Measurements from ENCODE around the gene ODAD3.
"Not testable (repeated sequence)": the region's sequence is repeated elsewhere in the genome, so short reads cannot be mapped to it uniquely, and the experiment has no call there.

The ODAD3 gene

DNA sequence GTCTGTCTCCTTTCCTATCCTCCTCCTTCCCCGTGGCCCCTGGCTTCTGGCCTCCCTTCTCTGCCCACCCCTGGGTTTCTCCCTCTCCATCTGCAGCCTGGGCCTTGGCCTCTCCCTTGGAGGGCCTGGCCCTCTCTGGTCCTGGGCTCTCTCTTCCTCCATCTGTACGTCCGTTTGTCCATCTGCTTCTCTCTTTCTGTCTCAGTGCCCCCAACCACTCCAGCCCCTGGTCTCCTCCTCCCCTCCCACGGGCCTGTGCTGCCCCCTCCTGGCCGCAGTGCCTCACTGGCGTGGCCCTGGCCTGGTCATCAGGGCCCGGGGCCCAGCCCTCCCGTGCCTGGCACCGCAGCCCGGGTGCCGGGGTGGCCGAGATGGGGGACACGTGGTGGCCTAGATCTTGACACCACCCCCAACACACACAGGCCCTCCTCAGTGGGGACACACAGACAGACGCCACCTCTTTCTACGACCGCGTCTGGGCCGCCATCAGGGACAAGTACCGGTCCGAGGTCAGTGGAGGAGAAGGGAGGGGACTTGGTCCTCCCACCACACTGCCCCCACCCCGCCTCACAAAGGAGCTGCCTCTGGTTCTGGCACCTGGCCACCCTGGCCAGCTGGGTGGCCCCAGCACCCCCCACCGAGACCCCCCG lies 11.9 kb upstream of the ODAD3 start:
- no peaks in the 10 kb centered on the region for H3K27me3 ChIP-seq (ENCODE audit: control insufficient read depth, insufficient read depth, low read length)
- no peak overlapping the region for H3K4me3 ChIP-seq (ENCODE audit: low read depth, low read length)
- H3K9me3 ChIP-seq (ENCODE audit: control insufficient read depth, insufficient read depth, low read length): no peaks in the 10 kb centered on the region
- no peaks in the 10 kb centered on the region for H3K4me1 ChIP-seq (ENCODE audit: control insufficient read depth, insufficient read depth, low read length)
- peaks cover 68% of the 10 kb centered on the region for H3K36me3 ChIP-seq (ENCODE audit: control insufficient read depth, insufficient read depth, low read length)
- no peak overlapping the region for H3K9ac ChIP-seq (ENCODE audit: low read depth, low read length)

DNA sequence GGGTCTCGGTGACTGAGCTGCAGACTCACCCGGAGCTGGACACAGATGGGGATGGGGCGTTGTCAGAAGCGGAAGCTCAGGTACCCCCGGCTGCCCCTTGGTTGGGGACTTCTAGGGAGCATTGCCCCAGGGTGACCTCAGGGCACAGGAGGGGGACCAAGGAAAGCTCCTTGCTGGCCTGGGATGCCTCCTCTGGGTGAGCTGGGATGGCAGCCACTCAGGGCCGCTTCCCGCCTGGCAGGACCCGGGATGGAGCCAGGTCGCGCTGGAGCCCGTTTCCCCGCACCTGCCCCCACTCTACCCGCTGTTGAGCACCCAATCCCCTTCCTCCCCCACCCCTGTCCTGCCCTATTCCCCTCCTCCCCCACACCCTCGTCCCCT lies 11.3 kb upstream of the ODAD3 start:
- Histone ChIP-seq H3K4me3 (ENCODE audit: low read depth, low read length) (no peak overlapping the region), H3K36me3 (ENCODE audit: control insufficient read depth, insufficient read depth, low read length) (peaks cover 73% of the 10 kb centered on the region), H3K9me3 (ENCODE audit: control insufficient read depth, insufficient read depth, low read length) (no peaks in the 10 kb centered on the region), H3K4me1 (ENCODE audit: control insufficient read depth, insufficient read depth, low read length) (no peaks in the 10 kb centered on the region), H3K9ac (ENCODE audit: low read depth, low read length) (no peak overlapping the region), H3K27me3 (ENCODE audit: control insufficient read depth, insufficient read depth, low read length) (no peaks in the 10 kb centered on the region)

DNA sequence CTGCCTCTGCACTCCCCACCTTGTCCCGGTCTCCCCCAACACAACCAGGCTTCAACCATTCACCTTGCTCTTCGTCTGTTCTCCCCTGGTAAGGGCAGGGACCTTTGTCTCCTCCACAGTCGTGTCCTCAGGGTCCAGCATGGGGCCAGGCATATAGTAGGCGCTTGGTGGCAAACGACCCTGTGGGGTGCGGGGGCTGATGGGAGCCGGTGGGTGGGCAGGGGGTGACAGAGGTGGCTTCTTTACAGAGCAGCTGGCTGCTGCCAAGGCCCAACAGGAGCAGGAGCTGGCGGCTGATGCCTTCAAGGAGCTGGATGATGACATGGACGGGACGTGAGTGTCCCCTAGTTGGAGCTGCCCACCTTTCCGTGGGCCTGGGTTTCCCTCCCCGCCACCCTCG lies 10.2 kb upstream of the ODAD3 start:
- no peaks in the 10 kb centered on the region for H3K9me3 ChIP-seq (ENCODE audit: control insufficient read depth, insufficient read depth, low read length)
- peaks cover 73% of the 10 kb centered on the region for H3K36me3 ChIP-seq (ENCODE audit: control insufficient read depth, insufficient read depth, low read length)
- H3K9ac ChIP-seq (ENCODE audit: low read depth, low read length): no peak overlapping the region
- H3K4me3 ChIP-seq (ENCODE audit: low read depth, low read length): no peak overlapping the region
- H3K4me1 ChIP-seq (ENCODE audit: control insufficient read depth, insufficient read depth, low read length): no peaks in the 10 kb centered on the region
- no peaks in the 10 kb centered on the region for H3K27me3 ChIP-seq (ENCODE audit: control insufficient read depth, insufficient read depth, low read length)

DNA sequence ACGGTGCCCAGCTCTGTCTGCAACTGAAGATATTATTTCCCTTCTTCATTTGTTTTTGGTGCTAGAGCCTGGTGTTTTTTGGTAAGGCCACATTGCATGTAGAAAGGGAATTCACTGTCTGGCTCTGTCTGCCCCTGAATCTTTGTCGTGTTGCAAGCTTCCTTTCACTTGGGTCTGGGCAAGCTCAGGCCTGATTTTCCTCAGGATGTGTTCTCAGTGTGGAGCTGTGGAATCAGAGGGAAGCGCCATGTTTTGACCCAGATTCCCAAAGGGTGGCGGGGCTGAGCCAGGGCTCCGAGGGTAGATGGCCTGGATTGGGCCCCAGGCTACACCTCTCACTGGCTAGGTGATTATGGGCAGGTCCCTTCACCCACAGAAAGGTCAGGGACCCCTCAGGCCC lies 9.1 kb upstream of the ODAD3 start:
- Histone ChIP-seq H3K27me3 (ENCODE audit: control insufficient read depth, insufficient read depth, low read length) (no peaks in the 10 kb centered on the region), H3K36me3 (ENCODE audit: control insufficient read depth, insufficient read depth, low read length) (peaks cover 67% of the 10 kb centered on the region), H3K4me1 (ENCODE audit: control insufficient read depth, insufficient read depth, low read length) (no peaks in the 10 kb centered on the region), H3K4me3 (ENCODE audit: low read depth, low read length) (no peak overlapping the region), H3K9me3 (ENCODE audit: control insufficient read depth, insufficient read depth, low read length) (no peaks in the 10 kb centered on the region), H3K9ac (ENCODE audit: low read depth, low read length) (no peak overlapping the region)

- Histone ChIP-seq H3K27me3 (ENCODE audit: control insufficient read depth, insufficient read depth, low read length) (no peaks in the 10 kb centered on the region), H3K9me3 (ENCODE audit: control insufficient read depth, insufficient read depth, low read length) (no peaks in the 10 kb centered on the region), H3K9ac (ENCODE audit: low read depth, low read length) (no peak overlapping the region), H3K36me3 (ENCODE audit: control insufficient read depth, insufficient read depth, low read length) (peaks cover 39% of the 10 kb centered on the region), H3K4me3 (ENCODE audit: low read depth, low read length) (no peak overlapping the region), H3K4me1 (ENCODE audit: control insufficient read depth, insufficient read depth, low read length) (peaks cover 4% of the 10 kb centered on the region)
These were observed 3.0 kb upstream of the ODAD3 start for GRCh38 chr19:11437955-11438354.

- H3K4me3 ChIP-seq (ENCODE audit: low read depth, low read length): peak overlapping the region; percentile 95
- no peaks in the 10 kb centered on the region for H3K9me3 ChIP-seq (ENCODE audit: control insufficient read depth, insufficient read depth, low read length)
- H3K36me3 ChIP-seq (ENCODE audit: control insufficient read depth, insufficient read depth, low read length): peaks cover 21% of the 10 kb centered on the region
- H3K4me1 ChIP-seq (ENCODE audit: control insufficient read depth, insufficient read depth, low read length): peaks cover 4% of the 10 kb centered on the region
- no peaks in the 10 kb centered on the region for H3K27me3 ChIP-seq (ENCODE audit: control insufficient read depth, insufficient read depth, low read length)
- H3K9ac ChIP-seq (ENCODE audit: low read depth, low read length): peak overlapping the region; percentile 87
These were observed 952 bp upstream of the ODAD3 start for GRCh38 chr19:11435833-11436313.

DNA sequence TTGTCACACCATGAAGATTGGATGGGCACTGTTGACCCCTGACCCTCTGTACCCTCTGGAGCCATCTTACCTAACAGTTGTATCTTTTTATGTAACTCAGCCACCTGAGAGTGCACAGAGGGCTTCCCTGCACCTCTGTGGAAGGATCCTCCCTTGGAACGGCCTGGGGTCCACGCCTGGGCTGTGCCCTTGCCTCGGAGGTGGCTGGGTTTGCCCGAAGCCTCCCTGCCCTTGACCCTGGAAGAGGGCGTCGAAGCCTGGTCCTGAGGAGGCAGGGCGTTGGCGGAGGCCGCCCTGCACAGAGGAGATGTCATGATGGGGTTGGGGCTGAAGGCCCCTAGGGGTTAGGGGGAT lies 241 bp downstream of the ODAD3 start:
- no peak overlapping the region for H3K9ac ChIP-seq (ENCODE audit: low read depth, low read length)
- peaks cover 4% of the 10 kb centered on the region for H3K4me1 ChIP-seq (ENCODE audit: control insufficient read depth, insufficient read depth, low read length)

GRCh38 chr19:11433526-11433925 lies 1.4 kb downstream of the ODAD3 start:
- H3K27me3 ChIP-seq (ENCODE audit: control insufficient read depth, insufficient read depth, low read length); H3K9me3 ChIP-seq (ENCODE audit: control insufficient read depth, insufficient read depth, low read length); H3K9ac ChIP-seq (ENCODE audit: low read depth, low read length); H3K4me3 ChIP-seq (ENCODE audit: low read depth, low read length); H3K4me1 ChIP-seq (ENCODE audit: control insufficient read depth, insufficient read depth, low read length): not testable (repeated sequence)
- peaks cover 19% of the 10 kb centered on the region for H3K36me3 ChIP-seq (ENCODE audit: control insufficient read depth, insufficient read depth, low read length)

More for the DNA sequence above, 241 bp downstream of the ODAD3 start:
- Histone ChIP-seq H3K36me3 (ENCODE audit: control insufficient read depth, insufficient read depth, low read length) (peaks cover 19% of the 10 kb centered on the region), H3K9me3 (ENCODE audit: control insufficient read depth, insufficient read depth, low read length) (no peaks in the 10 kb centered on the region), H3K27me3 (ENCODE audit: control insufficient read depth, insufficient read depth, low read length) (no peaks in the 10 kb centered on the region), H3K4me3 (ENCODE audit: low read depth, low read length) (peak overlapping the region; percentile 95)

DNA sequence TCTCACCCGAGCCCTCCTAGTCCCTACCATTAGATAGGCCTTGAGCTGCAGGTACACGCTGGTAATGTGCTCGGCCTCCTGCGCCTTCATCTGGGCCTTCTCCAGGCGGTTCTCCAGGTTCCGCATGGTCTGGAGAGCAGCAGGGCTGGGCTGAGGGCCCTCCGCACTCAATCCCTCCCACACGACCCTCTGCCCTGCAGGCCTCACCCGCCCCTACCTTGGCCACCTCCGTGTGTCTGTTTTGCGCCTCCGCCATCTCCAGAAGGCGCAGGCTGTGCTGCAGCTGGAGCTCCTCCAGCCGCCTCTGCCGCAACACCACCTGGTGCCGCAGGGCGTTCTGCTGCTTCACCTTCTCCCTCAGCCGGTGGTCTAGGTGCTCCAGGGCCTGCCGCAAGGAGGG lies 8.3 kb downstream of the ODAD3 start:
- H3K9ac ChIP-seq (ENCODE audit: low read depth, low read length): no peak overlapping the region
- H3K9me3 ChIP-seq (ENCODE audit: control insufficient read depth, insufficient read depth, low read length): no peaks in the 10 kb centered on the region
- H3K36me3 ChIP-seq (ENCODE audit: control insufficient read depth, insufficient read depth, low read length): no peaks in the 10 kb centered on the region
- peaks cover 11% of the 10 kb centered on the region for H3K27me3 ChIP-seq (ENCODE audit: control insufficient read depth, insufficient read depth, low read length)
- peaks cover 2% of the 10 kb centered on the region for H3K4me1 ChIP-seq (ENCODE audit: control insufficient read depth, insufficient read depth, low read length)
- no peak overlapping the region for H3K4me3 ChIP-seq (ENCODE audit: low read depth, low read length)

DNA sequence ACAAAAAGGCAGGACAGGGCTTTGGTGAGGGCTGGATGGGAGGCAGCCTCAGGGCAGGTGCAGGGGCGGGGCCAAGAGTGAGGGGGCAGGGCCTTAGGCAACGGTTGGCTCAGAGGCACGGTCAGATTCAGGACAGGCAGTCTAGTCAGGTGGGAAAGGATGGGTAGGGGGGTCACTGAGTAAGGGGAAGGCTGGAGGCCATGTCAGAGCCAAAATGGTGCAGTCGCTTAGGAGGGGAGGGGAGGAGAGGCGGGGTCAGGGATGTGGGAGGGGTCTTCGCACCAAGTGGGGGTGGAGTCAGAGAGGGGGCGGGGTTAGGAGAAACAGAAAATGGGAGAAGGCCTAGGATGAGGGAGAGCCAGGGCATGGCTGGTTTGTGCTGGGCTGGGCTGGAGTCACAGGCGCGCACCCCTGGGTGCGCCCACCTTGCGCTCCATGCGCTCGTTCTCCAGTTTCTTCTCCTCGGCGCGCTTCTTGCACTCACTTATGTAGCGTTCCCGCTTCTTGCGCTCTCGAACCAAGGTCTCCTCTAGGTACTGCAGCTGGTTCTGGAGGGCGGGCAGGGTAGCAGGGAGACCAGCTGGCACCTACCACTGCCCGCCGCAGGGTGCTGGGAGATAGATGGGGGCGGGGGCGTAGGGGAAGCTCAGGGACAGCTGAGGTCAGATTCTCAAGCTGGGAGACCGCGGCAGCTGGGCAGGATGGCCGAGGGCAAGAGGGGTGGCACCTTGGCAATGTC lies 9.0 kb downstream of the ODAD3 start:
- Histone ChIP-seq H3K4me3 (ENCODE audit: low read depth, low read length) (no peak overlapping the region), H3K36me3 (ENCODE audit: control insufficient read depth, insufficient read depth, low read length) (no peaks in the 10 kb centered on the region), H3K9ac (ENCODE audit: low read depth, low read length) (no peak overlapping the region)

GRCh38 chr19:11423791-11424181 lies 11.1 kb downstream of the ODAD3 start:
- no peaks in the 10 kb centered on the region for H3K36me3 ChIP-seq (ENCODE audit: control insufficient read depth, insufficient read depth, low read length)
- peaks cover 4% of the 10 kb centered on the region for H3K4me1 ChIP-seq (ENCODE audit: control insufficient read depth, insufficient read depth, low read length)
- no peaks in the 10 kb centered on the region for H3K9me3 ChIP-seq (ENCODE audit: control insufficient read depth, insufficient read depth, low read length)
- H3K27me3 ChIP-seq (ENCODE audit: control insufficient read depth, insufficient read depth, low read length): peaks cover 22% of the 10 kb centered on the region
- H3K9ac ChIP-seq (ENCODE audit: low read depth, low read length): no peak overlapping the region
- H3K4me3 ChIP-seq (ENCODE audit: low read depth, low read length): no peak overlapping the region

More for the DNA sequence above, 9.0 kb downstream of the ODAD3 start:
- peaks cover 2% of the 10 kb centered on the region for H3K4me1 ChIP-seq (ENCODE audit: control insufficient read depth, insufficient read depth, low read length)
- peaks cover 11% of the 10 kb centered on the region for H3K27me3 ChIP-seq (ENCODE audit: control insufficient read depth, insufficient read depth, low read length)
- H3K9me3 ChIP-seq (ENCODE audit: control insufficient read depth, insufficient read depth, low read length): no peaks in the 10 kb centered on the region

GRCh38 chr19:11423164-11423790 lies 11.6 kb downstream of the ODAD3 start:
- Histone ChIP-seq H3K9ac (ENCODE audit: low read depth, low read length) (no peak overlapping the region), H3K27me3 (ENCODE audit: control insufficient read depth, insufficient read depth, low read length) (peaks cover 22% of the 10 kb centered on the region), H3K9me3 (ENCODE audit: control insufficient read depth, insufficient read depth, low read length) (no peaks in the 10 kb centered on the region), H3K4me1 (ENCODE audit: control insufficient read depth, insufficient read depth, low read length) (peaks cover 4% of the 10 kb centered on the region), H3K4me3 (ENCODE audit: low read depth, low read length) (peak overlapping the region; percentile 72), H3K36me3 (ENCODE audit: control insufficient read depth, insufficient read depth, low read length) (no peaks in the 10 kb centered on the region)

All from iPS-15b (cell line).